Ovary (tissue), 9 donors: ENCODE measurements around the gene COX15. TPM values are rescaled to one million over a fixed set of nuclear protein-coding genes. Genes with fewer than 3 reads are reported as not detected.

Experiments
- DNase-seq, 5 donors: peaks; one replicate each; pipeline ENCODE4 v3.0.0-alpha.2; 2019 to 2020
- H3K27ac ChIP-seq, 2 donors: fragments of 200-600 bp; one replicate each; pipeline versions ENCODE4 v1.5.1 to v1.8.0; 2019 to 2022
- H3K27me3 ChIP-seq: fragments of 200-600 bp; one replicate; pipeline ENCODE4 v1.8.0; 2022
- H3K36me3 ChIP-seq: fragments of 200-600 bp; sonication (generic); one replicate; pipeline ENCODE4 v1.5.1; 2019
- H3K4me1 ChIP-seq: one replicate; pipeline ENCODE4 v1.8.1; 2013; ENCODE audit warnings: mild to moderate bottlenecking, moderate library complexity; ENCODE audit not compliant: insufficient read depth
- H3K4me3 ChIP-seq: fragments of 200-600 bp; sonication (generic); one replicate; pipeline ENCODE4 v1.5.1; 2017
- H3K9me3 ChIP-seq, 2 donors: fragments of 200-600 bp in 1 of 2; sonication (generic) in 1 of 2; one replicate each; pipeline versions ENCODE4 v1.5.1 to v1.8.1; 2013 to 2019; ENCODE audit warnings: mild to moderate bottlenecking in 1 of 2, moderate library complexity in 1 of 2
- CTCF ChIP-seq, 3 donors: fragments of 450-650 bp in 2 of 3; fragments of 200-600 bp in 1 of 3; IDR thresholded peaks; one replicate each; pipeline versions ENCODE4 v1.5.1 to v1.8.0; 2016 to 2022; ENCODE audit warnings: antibody characterized with exemption in 3 of 3, mild to moderate bottlenecking in 1 of 3
- EP300 ChIP-seq: sonication (generic); formaldehyde crosslinking; IDR thresholded peaks from one replicate; pipeline ENCODE4 v1.6.1; 2017; ENCODE audit warnings: antibody characterized with exemption
- POLR2A ChIP-seq: fragments of 450-650 bp; IDR thresholded peaks from one replicate; pipeline ENCODE4 v1.6.1; 2017; ENCODE audit warnings: antibody characterized with exemption, mild to moderate bottlenecking, moderate library complexity
- WGBS, 3 donors: extraction: QIAGEN DNeasy Blood & Tissue Kit in 1 of 3; methylation state at CpG; one replicate each; pipeline versions ENCODE4 v1.1.5 to v1.1.7; 2013 to 2017; 5-methylcytosine and 5-hydroxymethylcytosine counted together
- intact Hi-C, 4 donors: fragments of 100-400 bp; cut with DNase I; formaldehyde crosslinking; loops; one replicate each; pipeline versions ENCODE4 v1.11.0 to v1.15.1; 2022 to 2023
- polyA plus RNA-seq, 2 donors: library from polyadenylated mRNA; stranded (reverse); fragments of 200-250 nt in 1 of 2; fragments of 350-450 nt in 1 of 2; fragmentation: Illumina TruSeq in 1 of 2; extraction: RNeasy Lipid Tissue Mini Kit (QIAGEN cat#74804) in 1 of 2; gene quantifications; one replicate each; pipeline ENCODE4 v1.2.3, GENCODE V29; 2013 to 2014
- total RNA-seq, 7 donors: library from RNA; depleted of rRNA in 2 of 7; stranded (reverse); fragments of >200 nt in 2 of 7; fragmentation: NEBNext Ultra II Directional in 3 of 7; extraction: Animal tissue kit (Norgen Biotek cat#: 25700) in 3 of 7; gene quantifications; one replicate each; pipeline versions ENCODE4 v1.1.0 to v1.2.4, GENCODE V29; 2016 to 2023
- donor health status: DM: no; HTN: no; CAD: no; lungs with moderate emphysema.
- donor health status: DM: no; HTN: no; CAD: no.
- donor health status: Bipolar disorder and iron deficiency.
- donor health status: DM: yes; HTN: yes; CAD: no.
- donor health status: DM: no; HTN: no; CAD: no.
- donor health status: DM: yes; HTN: yes; CAD: no.

COX15 gene
- total and polyA plus RNA-seq, 9 donors: 19.1 to 40.6 (median 36.5) TPM

GRCh38 chr10:99770408-99771045, 38.6 kb upstream of the COX15 start:
- WGBS, 3 donors: 87 to 93% (median 92%) methylated on average over 4 of the region's 4 CpGs
- TF ChIP-seq POLR2A (no peak), EP300 (no peak), CTCF (IDR thresholded peaks at IDR 0.05) (no peak)
- Histone ChIP-seq H3K9me3 (no peaks in the 10 kb centered on the region), H3K4me1 (no peaks in the 10 kb centered on the region), H3K27me3 (no peaks in the 10 kb centered on the region), H3K4me3 (no peak overlapping the region), H3K36me3 (no peaks in the 10 kb centered on the region), H3K27ac (no peak overlapping the region)
- no peak for DNase-seq
- intact Hi-C loops: no loop called here

- 90 to 95% (median 92%) methylated on average over 5 of the region's 5 CpGs for WGBS, 3 donors
- H3K27me3 ChIP-seq: no peaks in the 10 kb centered on the region
- no peaks in the 10 kb centered on the region for H3K36me3 ChIP-seq
- H3K9me3 ChIP-seq: no peaks in the 10 kb centered on the region
- H3K4me3 ChIP-seq: no peak overlapping the region
- DNase-seq: no peak
- TF ChIP-seq POLR2A (no peak), EP300 (no peak), CTCF (IDR thresholded peaks at IDR 0.05) (no peak)
- no peaks in the 10 kb centered on the region for H3K4me1 ChIP-seq
- intact Hi-C loops: no loop called here
- H3K27ac ChIP-seq: no peak overlapping the region
Observed at GRCh38 chr10:99769706-99770105, 37.8 kb upstream of the COX15 start.

GRCh38 chr10:99768556-99768955, 36.6 kb upstream of the COX15 start:
- H3K27me3 ChIP-seq: no peaks in the 10 kb centered on the region
- no peaks in the 10 kb centered on the region for H3K36me3 ChIP-seq
- no peaks in the 10 kb centered on the region for H3K9me3 ChIP-seq
- TF ChIP-seq EP300 (no peak), CTCF (IDR thresholded peaks at IDR 0.05) (no peak), POLR2A (no peak)
- DNase-seq: no peak
- no peak overlapping the region for H3K4me3 ChIP-seq
- WGBS, 3 donors: 68 to 71% (median 70%) methylated on average over 2 of the region's 2 CpGs
- no peaks in the 10 kb centered on the region for H3K4me1 ChIP-seq
- H3K27ac ChIP-seq: no peak overlapping the region
- intact Hi-C loops: no loop called here

- TF ChIP-seq EP300: no peak
- no peak for TF ChIP-seq CTCF (IDR thresholded peaks at IDR 0.05)
- TF ChIP-seq POLR2A: no peak
- Histone ChIP-seq H3K4me1 (no peaks in the 10 kb centered on the region), H3K4me3 (no peak overlapping the region), H3K27ac (no peak overlapping the region), H3K36me3 (no peaks in the 10 kb centered on the region), H3K27me3 (no peaks in the 10 kb centered on the region), H3K9me3 (no peaks in the 10 kb centered on the region)
- 60 to 72% (median 69%) methylated on average over 5 of the region's 5 CpGs for WGBS, 3 donors
- intact Hi-C loops: no loop called here
- no peak for DNase-seq
Observed at GRCh38 chr10:99767901-99768300, 36.0 kb upstream of the COX15 start.
